ENCODE data around the gene ELOB.

ELOB gene

GRCh38 chr16:2776500-2777139 is 460 bp downstream of the ELOB start:
- Histone ChIP-seq H3K36me3 (ENCODE audit: control insufficient read depth in 4 of 4, insufficient read depth in 4 of 4, low read length in 3 of 4) (peaks cover 6 to 40% (median 21%) of the 10 kb centered on the region in 4 experiments), H3K9me3 (ENCODE audit: control extremely low read depth in 1 of 5, control insufficient read depth in 4 of 5, insufficient read depth in 2 of 5, low read depth in 1 of 5, low read length in 4 of 5) (no peaks in the 10 kb centered on the region), H3K4me3 (ENCODE audit: control insufficient read depth in 1 of 7, extremely low read depth in 1 of 7, insufficient read depth in 4 of 7, low read depth in 2 of 7, low read length in 6 of 7) (peak overlapping the region; percentile 56 to 96 (median 88)), H3K27me3 (replicated peaks in 2 of 5; ENCODE audit: control insufficient read depth in 4 of 5, insufficient read depth in 5 of 5, low read length in 4 of 5) (no peaks in the 10 kb centered on the region), H3K4me1 (ENCODE audit: control extremely low read depth in 1 of 4, control insufficient read depth in 4 of 4, insufficient read depth in 4 of 4, low read length in 3 of 4) (peaks cover 0 to 29% (median 27%) of the 10 kb centered on the region in 4 experiments), H3K27ac (ENCODE audit: insufficient read depth in 1 of 2, low read depth in 1 of 2, low read length in 2 of 2, poor library complexity in 1 of 2, severe bottlenecking in 2 of 2) (peak overlapping the region in 1 of 2 experiments; percentile 77)
- POLR2A ChIA-PET: interaction anchor here (1.0 to 1.8 kb wide), 2 partner anchors 22 to 24 kb away, joined by 3 to 5 read pairs; partner anchors contain the start of gene SRRM2
- under 1% methylated on average over 62 of the region's 72 CpGs for WGBS (ENCODE audit: insufficient coverage)
- CTCF ChIA-PET: no interaction called here
- no peak for DNase-seq

GRCh38 chr16:2775765-2776499 is 1.1 kb downstream of the ELOB start:
- 72% methylated on average over 11 of the region's 11 CpGs for WGBS (ENCODE audit: insufficient coverage)

GRCh38 chr16:2775131-2775716 is 1.9 kb downstream of the ELOB start:
- no peak overlapping the region for H3K27ac ChIP-seq (ENCODE audit: insufficient read depth in 1 of 2, low read depth in 1 of 2, low read length in 2 of 2, poor library complexity in 1 of 2, severe bottlenecking in 2 of 2)
- H3K36me3 ChIP-seq (ENCODE audit: control insufficient read depth in 4 of 4, insufficient read depth in 4 of 4, low read length in 3 of 4): peaks cover 12 to 54% (median 32%) of the 10 kb centered on the region in 4 experiments
- no peaks in the 10 kb centered on the region for H3K9me3 ChIP-seq (ENCODE audit: control extremely low read depth in 1 of 5, control insufficient read depth in 4 of 5, insufficient read depth in 2 of 5, low read depth in 1 of 5, low read length in 4 of 5)
- H3K4me3 ChIP-seq (ENCODE audit: control insufficient read depth in 1 of 7, extremely low read depth in 1 of 7, insufficient read depth in 4 of 7, low read depth in 2 of 7, low read length in 6 of 7): peak overlapping the region in 1 of 7 experiments; percentile 22
- no peak for DNase-seq
- ChIA-PET CTCF (interaction anchor here (0.6 to 1.0 kb wide), 2 partner anchors 10 to 19 kb away, joined by 3 read pairs; no protein-coding TSS in a partner anchor), POLR2A (no interaction called here)
- no peaks in the 10 kb centered on the region for H3K27me3 ChIP-seq (replicated peaks in 2 of 5; ENCODE audit: control insufficient read depth in 4 of 5, insufficient read depth in 5 of 5, low read length in 4 of 5)
- H3K4me1 ChIP-seq (ENCODE audit: control extremely low read depth in 1 of 4, control insufficient read depth in 4 of 4, insufficient read depth in 4 of 4, low read length in 3 of 4): peaks cover 0 to 29% (median 27%) of the 10 kb centered on the region in 4 experiments
- WGBS (ENCODE audit: insufficient coverage): 86% methylated on average over 6 of the region's 7 CpGs

More at GRCh38 chr16:2775765-2776499, 1.1 kb downstream of the ELOB start:
- no peaks in the 10 kb centered on the region for H3K27me3 ChIP-seq (replicated peaks in 2 of 5; ENCODE audit: control insufficient read depth in 4 of 5, insufficient read depth in 5 of 5, low read length in 4 of 5)
- ChIA-PET CTCF (interaction anchor here (0.6 to 1.0 kb wide), 2 partner anchors 10 to 19 kb away, joined by 3 read pairs; no protein-coding TSS in a partner anchor), POLR2A (interaction anchor here (0.6 kb wide), 1 partner anchor 811 kb away, joined by 3 read pairs; the partner anchor contains the start of gene RPS2)
- DNase-seq: no peak
- H3K36me3 ChIP-seq (ENCODE audit: control insufficient read depth in 4 of 4, insufficient read depth in 4 of 4, low read length in 3 of 4): peaks cover 12 to 46% (median 26%) of the 10 kb centered on the region in 4 experiments
- H3K4me3 ChIP-seq (ENCODE audit: control insufficient read depth in 1 of 7, extremely low read depth in 1 of 7, insufficient read depth in 4 of 7, low read depth in 2 of 7, low read length in 6 of 7): peak overlapping the region; percentile 56 to 96 (median 88)
- H3K9me3 ChIP-seq (ENCODE audit: control extremely low read depth in 1 of 5, control insufficient read depth in 4 of 5, insufficient read depth in 2 of 5, low read depth in 1 of 5, low read length in 4 of 5): no peaks in the 10 kb centered on the region
- peak overlapping the region in 1 of 2 experiments; percentile 77 for H3K27ac ChIP-seq (ENCODE audit: insufficient read depth in 1 of 2, low read depth in 1 of 2, low read length in 2 of 2, poor library complexity in 1 of 2, severe bottlenecking in 2 of 2)
- H3K4me1 ChIP-seq (ENCODE audit: control extremely low read depth in 1 of 4, control insufficient read depth in 4 of 4, insufficient read depth in 4 of 4, low read length in 3 of 4): peaks cover 0 to 29% (median 27%) of the 10 kb centered on the region in 4 experiments

- H3K27me3 ChIP-seq (replicated peaks in 2 of 5; ENCODE audit: control insufficient read depth in 4 of 5, insufficient read depth in 5 of 5, low read length in 4 of 5): no peaks in the 10 kb centered on the region
- CTCF ChIA-PET: interaction anchor here (1.1 to 1.4 kb wide), 3 partner anchors 10 to 21 kb away, joined by 3 to 6 read pairs (median 5); no protein-coding TSS in a partner anchor
- H3K4me1 ChIP-seq (ENCODE audit: control extremely low read depth in 1 of 4, control insufficient read depth in 4 of 4, insufficient read depth in 4 of 4, low read length in 3 of 4): peaks cover 0 to 28% (median 27%) of the 10 kb centered on the region in 4 experiments
- H3K4me3 ChIP-seq (ENCODE audit: control insufficient read depth in 1 of 7, extremely low read depth in 1 of 7, insufficient read depth in 4 of 7, low read depth in 2 of 7, low read length in 6 of 7): no peak overlapping the region
- peaks cover 14 to 63% (median 38%) of the 10 kb centered on the region in 4 experiments for H3K36me3 ChIP-seq (ENCODE audit: control insufficient read depth in 4 of 4, insufficient read depth in 4 of 4, low read length in 3 of 4)
- H3K27ac ChIP-seq (ENCODE audit: insufficient read depth in 1 of 2, low read depth in 1 of 2, low read length in 2 of 2, poor library complexity in 1 of 2, severe bottlenecking in 2 of 2): peak overlapping the region in 1 of 2 experiments; percentile 18
- no peaks in the 10 kb centered on the region for H3K9me3 ChIP-seq (ENCODE audit: control extremely low read depth in 1 of 5, control insufficient read depth in 4 of 5, insufficient read depth in 2 of 5, low read depth in 1 of 5, low read length in 4 of 5)
- DNase-seq: no peak
- POLR2A ChIA-PET: no interaction called here
- 74% methylated on average over 5 of the region's 7 CpGs for WGBS (ENCODE audit: insufficient coverage)
These were observed 2.8 kb downstream of the ELOB start for GRCh38 chr16:2774161-2774891.

- no peak for DNase-seq
These were observed 3.7 kb downstream of the ELOB start for GRCh38 chr16:2773188-2773968.

More at GRCh38 chr16:2773188-2773968, 3.7 kb downstream of the ELOB start:
- H3K36me3 ChIP-seq (ENCODE audit: control insufficient read depth in 4 of 4, insufficient read depth in 4 of 4, low read length in 3 of 4): peaks cover 16 to 68% (median 45%) of the 10 kb centered on the region in 4 experiments
- ChIA-PET CTCF (interaction anchor here (0.8 to 1.4 kb wide), 4 partner anchors 9 to 20 kb away, joined by 3 to 6 read pairs (median 4); no protein-coding TSS in a partner anchor), POLR2A (no interaction called here)
- H3K27me3 ChIP-seq (replicated peaks in 2 of 5; ENCODE audit: control insufficient read depth in 4 of 5, insufficient read depth in 5 of 5, low read length in 4 of 5): no peaks in the 10 kb centered on the region
- no peak overlapping the region for H3K27ac ChIP-seq (ENCODE audit: insufficient read depth in 1 of 2, low read depth in 1 of 2, low read length in 2 of 2, poor library complexity in 1 of 2, severe bottlenecking in 2 of 2)
- peaks cover 0 to 22% (median 19%) of the 10 kb centered on the region in 4 experiments for H3K4me1 ChIP-seq (ENCODE audit: control extremely low read depth in 1 of 4, control insufficient read depth in 4 of 4, insufficient read depth in 4 of 4, low read length in 3 of 4)
- no peaks in the 10 kb centered on the region for H3K9me3 ChIP-seq (ENCODE audit: control extremely low read depth in 1 of 5, control insufficient read depth in 4 of 5, insufficient read depth in 2 of 5, low read depth in 1 of 5, low read length in 4 of 5)
- no peak overlapping the region for H3K4me3 ChIP-seq (ENCODE audit: control insufficient read depth in 1 of 7, extremely low read depth in 1 of 7, insufficient read depth in 4 of 7, low read depth in 2 of 7, low read length in 6 of 7)
- 94% methylated on average over 6 of the region's 12 CpGs for WGBS (ENCODE audit: insufficient coverage)

Measured in common myeloid progenitor, CD34-positive (primary cell).